MCF 10A (cell line): ENCODE measurements around the gene VIL1. TPM values are rescaled to one million over a fixed set of nuclear protein-coding genes. Genes with fewer than 3 reads are reported as not detected.

ENCODE experiments used
- BruUV-seq: library from RNA; stranded (reverse); fragments of 400-500 nt; replicated peaks from 2 replicates; lab custom pipeline; 2021; lab: Mats Ljungman, UMichigan
- CTCF ChIA-PET: fragments of 300-600 bp; sonication (Branson Sonifier 250); formaldehyde crosslinking; extraction: SDS; loops from one replicate; lab custom pipeline; 2021; ENCODE audit warnings: antibody characterized with exemption, inconsistent platforms; lab: Yijun Ruan, JAX
- POLR2A ChIA-PET: fragments of 300-600, 350-650 bp; sonication (Branson Sonifier 250); formaldehyde crosslinking; extraction: SDS; loops from one replicate; lab custom pipeline; 2020; ENCODE audit warnings: antibody characterized with exemption, inconsistent platforms; lab: Yijun Ruan, JAX
- DNase-seq: peaks from one replicate; pipeline ENCODE4 v3.0.0-alpha.2; 2018; ENCODE audit not compliant: unreplicated experiment
- H3K27ac Mint-ChIP-seq: one replicate; pipeline ENCODE4 v1.8.0; 2022; ENCODE audit warnings: mild to moderate bottlenecking, low read depth, mixed read lengths; ENCODE audit not compliant: unreplicated experiment
- H3K27me3 Mint-ChIP-seq: one replicate; pipeline ENCODE4 v1.8.0; 2022; ENCODE audit warnings: mixed read lengths; ENCODE audit not compliant: insufficient read depth, unreplicated experiment
- H3K36me3 Mint-ChIP-seq: one replicate; pipeline ENCODE4 v1.8.0; 2022; ENCODE audit warnings: mild to moderate bottlenecking, moderate library complexity, mixed read lengths; ENCODE audit not compliant: insufficient read depth, unreplicated experiment
- H3K4me1 Mint-ChIP-seq: one replicate; pipeline ENCODE4 v1.8.0; 2022; ENCODE audit warnings: mixed read lengths; ENCODE audit not compliant: insufficient read depth, unreplicated experiment
- H3K4me3 Mint-ChIP-seq: one replicate; pipeline ENCODE4 v1.8.0; 2022; ENCODE audit warnings: mild to moderate bottlenecking, moderate library complexity, mixed read lengths; ENCODE audit not compliant: unreplicated experiment
- H3K9me3 Mint-ChIP-seq: one replicate; pipeline ENCODE4 v1.8.0; 2022; ENCODE audit warnings: mixed read lengths; ENCODE audit not compliant: unreplicated experiment
- intact Hi-C: fragments of 100-400 bp; cut with micrococcal nuclease; formaldehyde crosslinking; loops from 2 replicates; pipeline ENCODE4 v1.14.1; 2022
- total RNA-seq: library from RNA; stranded (reverse); gene quantifications from 2 replicates; pipeline ENCODE4 v1.2.3, GENCODE V29; 2022
- TF ChIP-seq, protein P1 (sequence below): fragments of 200-600 bp; IDR thresholded peaks from one replicate; pipeline ENCODE4 v1.8.0; 2022; ENCODE audit warnings: antibody characterized with exemption, mild to moderate bottlenecking; ENCODE audit not compliant: unreplicated experiment

Gene VIL1
- total RNA-seq, 1 experiment from 2014 or later = not detected

DNA sequence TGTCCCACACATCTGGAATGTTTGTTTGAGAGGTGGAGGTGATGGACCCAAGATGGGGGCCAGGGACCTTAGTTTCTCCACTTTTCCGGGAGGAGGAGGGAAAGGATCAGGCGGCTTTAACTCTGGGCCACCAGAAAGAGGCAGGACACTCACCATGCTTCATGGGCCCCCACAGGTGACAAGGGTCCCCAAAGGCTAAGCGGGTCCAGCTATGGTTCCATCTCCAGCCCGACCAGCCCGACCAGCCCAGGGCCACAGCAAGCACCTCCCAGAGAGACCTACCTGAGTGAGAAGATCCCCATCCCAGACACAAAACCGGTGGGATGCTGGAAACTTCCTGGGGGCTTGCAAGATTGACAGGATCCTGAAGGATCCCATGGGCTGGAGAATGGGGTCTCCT lies 36.1 kb upstream of the VIL1 start:
- H3K4me3 Mint-ChIP-seq = no peak overlapping the region
- BruUV-seq = no TSS peak
- CTCF ChIA-PET = interaction anchor here (0.7 to 1.2 kb wide), 3 partner anchors 9 to 107 kb away, joined by 3 to 4 read pairs (median 3); no protein-coding TSS in a partner anchor
- H3K9me3 Mint-ChIP-seq = no peaks in the 10 kb centered on the region
- intact Hi-C loops = no loop called here
- no peak for DNase-seq
- H3K36me3 Mint-ChIP-seq = no peaks in the 10 kb centered on the region
- H3K27ac Mint-ChIP-seq = no peak overlapping the region
- peaks cover 10% of the 10 kb centered on the region for H3K4me1 Mint-ChIP-seq
- TF ChIP-seq, protein P1, sequence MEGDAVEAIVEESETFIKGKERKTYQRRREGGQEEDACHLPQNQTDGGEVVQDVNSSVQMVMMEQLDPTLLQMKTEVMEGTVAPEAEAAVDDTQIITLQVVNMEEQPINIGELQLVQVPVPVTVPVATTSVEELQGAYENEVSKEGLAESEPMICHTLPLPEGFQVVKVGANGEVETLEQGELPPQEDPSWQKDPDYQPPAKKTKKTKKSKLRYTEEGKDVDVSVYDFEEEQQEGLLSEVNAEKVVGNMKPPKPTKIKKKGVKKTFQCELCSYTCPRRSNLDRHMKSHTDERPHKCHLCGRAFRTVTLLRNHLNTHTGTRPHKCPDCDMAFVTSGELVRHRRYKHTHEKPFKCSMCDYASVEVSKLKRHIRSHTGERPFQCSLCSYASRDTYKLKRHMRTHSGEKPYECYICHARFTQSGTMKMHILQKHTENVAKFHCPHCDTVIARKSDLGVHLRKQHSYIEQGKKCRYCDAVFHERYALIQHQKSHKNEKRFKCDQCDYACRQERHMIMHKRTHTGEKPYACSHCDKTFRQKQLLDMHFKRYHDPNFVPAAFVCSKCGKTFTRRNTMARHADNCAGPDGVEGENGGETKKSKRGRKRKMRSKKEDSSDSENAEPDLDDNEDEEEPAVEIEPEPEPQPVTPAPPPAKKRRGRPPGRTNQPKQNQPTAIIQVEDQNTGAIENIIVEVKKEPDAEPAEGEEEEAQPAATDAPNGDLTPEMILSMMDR = no peak
- no peaks in the 10 kb centered on the region for H3K27me3 Mint-ChIP-seq
- POLR2A ChIA-PET = interaction anchor here (0.8 kb wide), 1 partner anchor 79 kb away, joined by 5 read pairs; no protein-coding TSS in a partner anchor

DNA sequence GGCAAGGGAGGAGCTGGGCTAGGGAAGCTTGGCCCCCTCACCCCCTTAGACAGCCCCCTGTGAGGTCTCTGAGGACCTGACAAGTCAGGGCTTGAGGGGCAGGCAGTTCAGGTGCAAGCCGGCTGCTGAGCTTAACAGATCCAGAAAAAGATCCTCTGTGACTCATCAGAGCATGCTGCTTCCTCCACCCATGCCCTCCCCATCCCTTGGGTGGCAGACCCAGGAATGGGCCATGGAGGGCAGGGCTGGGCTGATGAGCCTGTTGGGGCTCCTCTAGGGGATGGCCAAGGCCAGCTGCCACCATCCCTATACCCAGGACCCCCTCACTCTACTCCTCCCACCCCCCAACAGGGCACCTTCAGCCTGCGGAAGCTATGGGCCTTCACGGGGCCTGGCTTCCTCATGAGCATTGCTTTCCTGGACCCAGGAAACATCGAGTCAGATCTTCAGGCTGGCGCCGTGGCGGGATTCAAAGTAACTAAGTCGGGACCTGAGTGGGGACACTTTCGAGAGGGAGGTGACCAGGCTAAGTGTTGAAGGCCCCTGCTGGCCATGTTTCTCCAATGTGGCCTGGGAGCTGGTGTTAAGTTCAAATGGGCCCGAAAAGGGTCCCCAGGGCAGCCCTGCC lies 34.9 kb upstream of the VIL1 start:
- H3K27ac Mint-ChIP-seq = no peak overlapping the region
- TF ChIP-seq, protein P1 = no peak
- ChIA-PET CTCF (interaction anchor here (0.6 to 2.6 kb wide), 7 partner anchors 9 to 109 kb away, joined by 3 to 10 read pairs (median 3); no protein-coding TSS in a partner anchor), POLR2A (interaction anchor here (0.6 to 1.0 kb wide), 4 partner anchors 8 to 1285 kb away, joined by 3 to 7 read pairs (median 3); partner anchors contain the start of genes AAMP and PNKD)
- peak; percentile 48 for DNase-seq
- intact Hi-C loops = no loop called here
- BruUV-seq = no TSS peak
- H3K27me3 Mint-ChIP-seq = no peaks in the 10 kb centered on the region
- H3K9me3 Mint-ChIP-seq = no peaks in the 10 kb centered on the region
- H3K36me3 Mint-ChIP-seq = no peaks in the 10 kb centered on the region
- H3K4me1 Mint-ChIP-seq = peaks cover 10% of the 10 kb centered on the region
- H3K4me3 Mint-ChIP-seq = no peak overlapping the region

DNA sequence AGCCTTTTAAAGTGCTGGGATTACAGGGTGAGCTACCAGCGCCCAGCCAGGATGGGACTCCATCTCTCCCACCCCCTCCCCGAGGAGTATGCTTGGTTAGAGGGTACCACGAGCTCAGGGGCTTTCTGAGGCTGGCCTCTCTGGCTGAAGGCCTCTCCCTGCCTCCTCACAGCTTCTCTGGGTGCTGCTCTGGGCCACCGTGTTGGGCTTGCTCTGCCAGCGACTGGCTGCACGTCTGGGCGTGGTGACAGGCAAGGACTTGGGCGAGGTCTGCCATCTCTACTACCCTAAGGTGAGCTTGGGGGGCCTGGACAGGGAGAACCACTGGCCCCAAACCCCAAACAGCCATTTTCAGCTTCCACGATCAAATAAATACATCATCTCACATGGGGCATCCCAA lies 33.9 kb upstream of the VIL1 start:
- TF ChIP-seq, protein P1 = no peak
- BruUV-seq = no TSS peak
- Mint-ChIP-seq H3K27ac (no peak overlapping the region), H3K4me3 (no peak overlapping the region), H3K36me3 (no peaks in the 10 kb centered on the region), H3K27me3 (no peaks in the 10 kb centered on the region), H3K4me1 (peaks cover 7% of the 10 kb centered on the region), H3K9me3 (no peaks in the 10 kb centered on the region)
- DNase-seq = no peak
- POLR2A ChIA-PET = no interaction called here
- intact Hi-C loops = no loop called here
- CTCF ChIA-PET = interaction anchor here (0.6 to 2.6 kb wide), 7 partner anchors 10 to 199 kb away, joined by 3 to 10 read pairs (median 4); partner anchors contain the start of gene CATIP

- no peak overlapping the region for H3K27ac Mint-ChIP-seq
- CTCF ChIA-PET = interaction anchor here (1.6 to 2.5 kb wide), 2 partner anchors 30 to 85 kb away, joined by 5 to 8 read pairs; partner anchors contain the start of gene CATIP
- no peaks in the 10 kb centered on the region for H3K27me3 Mint-ChIP-seq
- TF ChIP-seq, protein P1 = no peak
- BruUV-seq = no TSS peak
- peaks cover 5% of the 10 kb centered on the region for H3K4me1 Mint-ChIP-seq
- no peaks in the 10 kb centered on the region for H3K9me3 Mint-ChIP-seq
- no peaks in the 10 kb centered on the region for H3K36me3 Mint-ChIP-seq
- intact Hi-C loops = no loop called here
- POLR2A ChIA-PET = interaction anchor here (0.6 to 1.1 kb wide), 2 partner anchors 116 to 183 kb away, joined by 3 to 5 read pairs; partner anchors contain the start of gene PNKD
- H3K4me3 Mint-ChIP-seq = no peak overlapping the region
- no peak for DNase-seq
These were observed 32.2 kb upstream of the VIL1 start for GRCh38 chr2:218386505-218387368.
